COLO668 (cell line): ENCODE data around the gene PES1.
A peak's percentile ranks its signal among the peaks of the same experiment; 100 is the strongest.
"Not testable (repeated sequence)": the region's sequence is repeated elsewhere in the genome, so short reads cannot be mapped to it uniquely, and the experiment has no call there.

ENCODE experiments used
- DNase-seq: peaks from one replicate; lab custom pipeline; 2025; ENCODE audit not compliant: unreplicated experiment; lab: John Stamatoyannopoulos, UW

Gene PES1

GRCh38 chr22:30609260-30610185 lies 17.8 kb upstream of the PES1 start:
- no peak for DNase-seq

- DNase-seq: no peak
These were observed 16.2 kb upstream of the PES1 start for GRCh38 chr22:30607939-30608338.

GRCh38 chr22:30607300-30607930 lies 15.7 kb upstream of the PES1 start:
- no peak for DNase-seq

GRCh38 chr22:30606455-30607299 lies 15.0 kb upstream of the PES1 start, which contains the start of gene TCN2:
Gene TCN2 (plus strand): TSS chr22:30607174. CDS start chr22:30607332, 158 bp downstream.
- DNase-seq: peak; percentile 46

GRCh38 chr22:30605449-30606110 lies 13.9 kb upstream of the PES1 start:
- peak; percentile 47 for DNase-seq

- no peak for DNase-seq
These were observed 13.0 kb upstream of the PES1 start for GRCh38 chr22:30604723-30605122.

- DNase-seq: no peak
These were observed 12.1 kb upstream of the PES1 start for GRCh38 chr22:30603801-30604200.

- DNase-seq: no peak
These were observed 10.3 kb upstream of the PES1 start for GRCh38 chr22:30602049-30602448.

- no peak for DNase-seq
These were observed 9.8 kb upstream of the PES1 start for GRCh38 chr22:30601464-30601863.

GRCh38 chr22:30600921-30601320 lies 9.2 kb upstream of the PES1 start:
- DNase-seq: no peak

GRCh38 chr22:30598986-30599385 lies 7.3 kb upstream of the PES1 start:
- DNase-seq: no peak

GRCh38 chr22:30596886-30597285 lies 5.2 kb upstream of the PES1 start:
- no peak for DNase-seq

- no peak for DNase-seq
These were observed 4.5 kb upstream of the PES1 start for GRCh38 chr22:30596199-30596598.

GRCh38 chr22:30592360-30592713 lies 627 bp upstream of the PES1 start:
- not testable (repeated sequence) for DNase-seq

- DNase-seq: no peak
These were observed 521 bp downstream of the PES1 start for GRCh38 chr22:30591191-30591587.

- DNase-seq: no peak
These were observed 5.3 kb downstream of the PES1 start for GRCh38 chr22:30586414-30586813.

- DNase-seq: no peak
These were observed 7.3 kb downstream of the PES1 start for GRCh38 chr22:30584441-30584840.

GRCh38 chr22:30582788-30583545 lies 8.7 kb downstream of the PES1 start:
- no peak for DNase-seq

- no peak for DNase-seq
These were observed 9.7 kb downstream of the PES1 start for GRCh38 chr22:30582051-30582450.

GRCh38 chr22:30580896-30581295 lies 10.8 kb downstream of the PES1 start:
- DNase-seq: no peak
